IMR-90 (cell line): ENCODE data around the gene MASP2. TPM values are rescaled to one million over a fixed set of nuclear protein-coding genes. Genes with fewer than 3 reads are reported as not detected.

Experiments
- ATAC-seq: fragments of 200-7000 bp; cut with Tn5 transposase; 2 replicates; pipeline ENCODE4 v1.9.1; 2020; ENCODE audit warnings: low read depth, mild to moderate bottlenecking, moderate library complexity
- BruUV-seq: library from RNA; stranded (reverse); fragments of 400-500 nt; replicated peaks from 2 replicates; lab custom pipeline; 2021; lab: Mats Ljungman, UMichigan
- CTCF ChIA-PET: fragments of 300-600 bp; formaldehyde crosslinking; extraction: SDS; loops from one replicate; lab custom pipeline; 2021; ENCODE audit warnings: antibody characterized with exemption; lab: Yijun Ruan, JAX
- POLR2A ChIA-PET: fragments of 300-600 bp; sonication (Branson Sonifier 250); formaldehyde crosslinking; loops from one replicate; lab custom pipeline; 2022; ENCODE audit warnings: antibody characterized with exemption; ENCODE audit not compliant: unreplicated experiment; lab: Charles Lee
- DNase-seq: peaks from one replicate; pipeline ENCODE4 v3.0.0; 2013
- H2AFZ ChIP-seq: replicated peaks from 2 replicates; pipeline ENCODE3; 2013; ENCODE audit warnings: low read length, mild to moderate bottlenecking; ENCODE audit not compliant: poor library complexity
- H2AK5ac ChIP-seq: 2 replicates; pipeline ENCODE4 v1.6.1; 2013; ENCODE audit warnings: low read depth, low read length, inconsistent platforms
- H2AK9ac ChIP-seq: replicated peaks from 2 replicates; pipeline ENCODE3; 2013; ENCODE audit warnings: mild to moderate bottlenecking, low read depth, low read length, moderate library complexity; ENCODE audit not compliant: poor library complexity
- H2BK120ac ChIP-seq: 2 replicates; pipeline ENCODE4 v1.6.1; 2013; ENCODE audit warnings: low read depth, low read length, inconsistent platforms
- H2BK15ac ChIP-seq: 3 replicates; pipeline ENCODE4 v1.6.1; 2013; ENCODE audit warnings: low read depth, low read length, inconsistent platforms
- H2BK20ac ChIP-seq: 2 replicates; pipeline ENCODE4 v1.6.1; 2013; ENCODE audit warnings: low read depth, mild to moderate bottlenecking, inconsistent platforms, low read length, moderate library complexity
- H2BK5ac ChIP-seq: 2 replicates; pipeline ENCODE4 v1.6.1; 2013; ENCODE audit warnings: mild to moderate bottlenecking, low read depth, low read length, inconsistent platforms; ENCODE audit not compliant: poor library complexity, severe bottlenecking
- H3K14ac ChIP-seq: replicated peaks from 2 replicates; pipeline ENCODE4 v1.6.1; 2013; ENCODE audit warnings: low read depth, low read length, inconsistent platforms
- H3K18ac ChIP-seq: 2 replicates; pipeline ENCODE4 v1.6.1; 2013; ENCODE audit warnings: low read depth, low read length, control low read depth
- H3K23ac ChIP-seq: 2 replicates; pipeline ENCODE4 v1.6.1; 2013; ENCODE audit warnings: low read depth, low read length, inconsistent platforms
- H3K27ac ChIP-seq: 2 replicates; pipeline ENCODE4 v1.5.1; 2013; ENCODE audit warnings: mild to moderate bottlenecking, control low read depth, low read length; ENCODE audit not compliant: insufficient read depth
- H3K27me3 ChIP-seq: 2 replicates; pipeline ENCODE4 v1.6.1; 2013; ENCODE audit warnings: low read length; ENCODE audit not compliant: control insufficient read depth, insufficient read depth
- H3K36me3 ChIP-seq: 2 replicates; pipeline ENCODE4 v1.6.1; 2013; ENCODE audit warnings: low read length, mixed read lengths; ENCODE audit not compliant: control insufficient read depth, insufficient read depth
- H3K4ac ChIP-seq: 2 replicates; pipeline ENCODE4 v1.6.1; 2013; ENCODE audit warnings: low read depth, low read length, inconsistent platforms
- H3K4me1 ChIP-seq: 2 replicates; pipeline ENCODE4 v1.6.1; 2013; ENCODE audit warnings: low read length, mixed read lengths; ENCODE audit not compliant: control insufficient read depth, insufficient read depth
- H3K4me2 ChIP-seq: 2 replicates; pipeline ENCODE4 v1.6.1; 2013; ENCODE audit warnings: low read depth, mild to moderate bottlenecking, control low read depth, low read length, moderate library complexity
- H3K4me3 ChIP-seq: 2 replicates; pipeline ENCODE4 v1.5.1; 2013; ENCODE audit warnings: low read depth, mild to moderate bottlenecking, control low read depth, low read length, moderate library complexity; ENCODE audit not compliant: insufficient read depth
- H3K56ac ChIP-seq: 2 replicates; pipeline ENCODE4 v1.6.1; 2013; ENCODE audit warnings: low read length, inconsistent platforms; ENCODE audit not compliant: insufficient read depth; ENCODE audit errors: extremely low read depth
- H3K79me1 ChIP-seq, 2 experiments: 2 replicates each; pipeline ENCODE4 v1.6.1; 2013; ENCODE audit warnings: low read length in 2 of 2, inconsistent platforms in 1 of 2, low read depth in 1 of 2
- H3K9ac ChIP-seq: 2 replicates; pipeline ENCODE4 v1.6.1; 2013; ENCODE audit warnings: low read depth, low read length, control low read depth
- H3K9me1 ChIP-seq: 2 replicates; pipeline ENCODE4 v1.6.1; 2013; ENCODE audit warnings: low read length, inconsistent platforms; ENCODE audit not compliant: insufficient read depth
- H3K9me3 ChIP-seq: 2 replicates; pipeline ENCODE4 v1.6.1; 2013; ENCODE audit warnings: low read length; ENCODE audit not compliant: control insufficient read depth, insufficient read depth
- H4K20me1 ChIP-seq: 2 replicates; pipeline ENCODE4 v1.6.1; 2013; ENCODE audit warnings: low read length, inconsistent platforms; ENCODE audit not compliant: insufficient read depth
- H4K5ac ChIP-seq: 2 replicates; pipeline ENCODE4 v1.6.1; 2013; ENCODE audit warnings: mild to moderate bottlenecking, low read depth, low read length, control low read depth
- H4K8ac ChIP-seq, 2 experiments: 2 replicates each; pipeline ENCODE4 v1.6.1; 2013; ENCODE audit warnings: low read depth in 2 of 2, low read length in 2 of 2, control low read depth in 1 of 2, inconsistent platforms in 1 of 2
- H4K91ac ChIP-seq: 2 replicates; pipeline ENCODE4 v1.6.1; 2013; ENCODE audit warnings: low read depth, low read length, inconsistent platforms; ENCODE audit not compliant: insufficient read depth
- MAFK ChIP-seq: IDR thresholded peaks from 2 replicates; pipeline ENCODE4 v1.6.1; 2012; ENCODE audit warnings: low read depth, low read length, improper control_type of control experiment
- MXI1 ChIP-seq: IDR thresholded peaks from 2 replicates; pipeline ENCODE4 v1.6.1; 2012; ENCODE audit warnings: low read depth, mild to moderate bottlenecking, low read length, moderate library complexity, borderline replicate concordance
- NFE2L2 ChIP-seq: fragments of 150-350 bp; IDR thresholded peaks from 2 replicates; pipeline ENCODE4 v1.6.1; 2016; ENCODE audit warnings: low read depth, mild to moderate bottlenecking, low read length
- RAD21 ChIP-seq: IDR thresholded peaks from 2 replicates; pipeline ENCODE4 v1.6.1; 2012; ENCODE audit warnings: low read length, improper control_type of control experiment
- WGBS, 2 experiments: methylation state at CpG; one replicate each; pipeline versions ENCODE4 v1.1.5 to v1.1.7; 2013; ENCODE audit warnings: missing lambda C conversion rate in 2 of 2; ENCODE audit not compliant: insufficient read length in 1 of 2; ENCODE audit errors: extremely low coverage in 2 of 2; 5-methylcytosine and 5-hydroxymethylcytosine counted together
- dilution Hi-C: fragments of 300-500 bp; cut with HindIII; formaldehyde crosslinking; loops from one replicate; pipeline ENCODE4 v1.14.3; 2018; ENCODE audit warnings: low sequenced_read_pairs; ENCODE audit not compliant: unreplicated experiment
- in situ Hi-C: fragments of 300-500 bp; cut with MboI; formaldehyde crosslinking; loops from 3 replicates; pipeline ENCODE4 v1.14.3; 2019; ENCODE audit warnings: low sequenced_read_pairs, inconsistent platforms, mixed read lengths
- intact Hi-C: fragments of 100-400 bp; cut with micrococcal nuclease; formaldehyde crosslinking; loops from 2 replicates; pipeline ENCODE4 v1.10.0; 2022
- polyA plus RNA-seq, 3 experiments: library from polyadenylated mRNA; depleted of rRNA; stranded (reverse); fragments of >200 nt; gene quantifications; 2 replicates each; pipeline ENCODE4 v1.2.3, GENCODE V29; 2012; ENCODE audit warnings: low replicate concordance in 1 of 3
- total RNA-seq: library from RNA; depleted of rRNA; stranded (reverse); fragments of >200 nt; gene quantifications from 2 replicates; pipeline ENCODE4 v1.2.3, GENCODE V29; 2012

Gene MASP2
- total and polyA plus RNA-seq, 2 of the 4 experiments (the other 2 are of a cell fraction): 0.03 TPM; not detected in 1

DNA sequence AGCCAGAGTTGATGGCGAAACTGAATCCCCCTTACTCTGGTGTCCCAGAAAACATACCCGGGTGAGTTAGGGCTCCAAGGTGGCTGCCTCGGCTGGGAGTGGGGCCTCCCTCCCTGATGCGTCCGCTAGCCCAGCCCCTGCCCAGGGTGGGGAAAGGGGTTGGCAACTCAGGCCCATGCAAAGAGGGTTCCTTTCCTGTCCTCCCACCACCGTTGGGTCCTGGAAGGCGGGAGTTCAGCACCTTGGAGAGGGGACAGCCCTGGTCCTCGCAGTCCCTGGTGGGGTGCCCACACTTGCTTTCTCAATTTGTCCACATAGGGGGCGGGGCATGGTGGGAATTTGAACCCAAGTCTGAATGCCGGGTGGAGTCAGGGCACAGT, 6.7 kb upstream of the MASP2 start:
- Histone ChIP-seq H2BK15ac (no peak overlapping the region), H3K4ac (no peak overlapping the region), H3K79me1 (peaks cover 3 to 21% of the 10 kb centered on the region in 2 experiments; a peak in 3 of 4 replicates), H3K14ac (no peak overlapping the region), H3K56ac (no peak overlapping the region), H4K5ac (no peak overlapping the region), H3K9me1 (0 out of 2 replicates have a peak, but pooled peaks cover 3% of the 10 kb centered on the region), H3K18ac (no peak overlapping the region), H4K20me1 (peaks cover 24% of the 10 kb centered on the region), H3K23ac (no peak overlapping the region), H3K27ac (no peak overlapping the region), H2BK5ac (no peak overlapping the region), H2AK9ac (no peak overlapping the region), H3K36me3 (peaks cover 15% of the 10 kb centered on the region), H3K4me3 (no peak overlapping the region), H4K91ac (no peak overlapping the region), H2AK5ac (no peak overlapping the region), H2BK120ac (no peak overlapping the region), H3K9me3 (no peaks in the 10 kb centered on the region), H3K9ac (no peak overlapping the region), H3K4me1 (peaks cover 3% of the 10 kb centered on the region; the same call in 1 of the 2 replicates), H3K4me2 (no peak overlapping the region), H3K27me3 (no peaks in the 10 kb centered on the region), H2BK20ac (no peak overlapping the region), H2AFZ (peak overlapping the region; percentile 56), H4K8ac (no peak overlapping the region)
- ChIA-PET CTCF (no interaction called here), POLR2A (no interaction called here)
- peak; percentile 25 for DNase-seq
- peak; percentile 54 for ATAC-seq
- no TSS peak for BruUV-seq
- in situ Hi-C loops (no loop called here), intact Hi-C loops (no loop called here), dilution Hi-C loops (no loop called here)
- TF ChIP-seq MXI1: peak; percentile 67; the same call in 1 of the 2 replicates
- TF ChIP-seq RAD21: no peak
- no peak for TF ChIP-seq NFE2L2
- no peak for TF ChIP-seq MAFK
- 72% methylated on average over 4 of the region's 10 CpGs; no CpG with 5 or more reads in 1 of the 2 experiments for WGBS, 2 experiments
